Tibial artery (tissue), 4 donors: Measurements from ENCODE around the gene SYT13.

ENCODE experiments used
- DNase-seq, 2 donors: peaks; one replicate each; pipeline ENCODE4 v3.0.0-alpha.2; 2019
- H3K27ac ChIP-seq, 2 donors: fragments of 200-600 bp; sonication (generic) in 1 of 2; 1 replicate in 1 of 2; 2 replicates in 1 of 2; pipeline ENCODE4 v1.5.1; 2018 to 2019; ENCODE audit warnings: mild to moderate bottlenecking in 1 of 2
- H3K27me3 ChIP-seq, 2 donors: fragments of 200-600 bp; sonication (generic) in 1 of 2; one replicate each; pipeline versions ENCODE4 v1.5.1 to v1.6.0; 2016 to 2019
- H3K36me3 ChIP-seq, 3 donors: fragments of 200-600 bp; sonication (generic) in 2 of 3; one replicate each; pipeline ENCODE4 v1.5.1; 2016 to 2019; ENCODE audit warnings: mild to moderate bottlenecking in 2 of 3
- H3K4me1 ChIP-seq, 4 donors: fragments of 200-600 bp; sonication (generic) in 2 of 4; 1 replicate in 3 of 4; 2 replicates in 1 of 4; pipeline ENCODE4 v1.5.1; 2016 to 2019
- H3K4me3 ChIP-seq, 2 donors: fragments of 200-600 bp; sonication (generic) in 1 of 2; 1 replicate in 1 of 2; 2 replicates in 1 of 2; pipeline ENCODE4 v1.5.1; 2018 to 2019; ENCODE audit warnings: mild to moderate bottlenecking in 2 of 2
- H3K9me3 ChIP-seq, 3 donors: fragments of 200-600 bp; sonication (generic) in 1 of 3; one replicate each; pipeline ENCODE4 v1.5.1; 2016 to 2019
- CTCF ChIP-seq, 2 experiments: fragments of 200-600 bp in 1 of 2; fragments of 450-650 bp in 1 of 2; IDR thresholded peaks; one replicate each; pipeline ENCODE4 v1.5.1; 2017 to 2019; ENCODE audit warnings: antibody characterized with exemption in 2 of 2, mild to moderate bottlenecking in 1 of 2, moderate library complexity in 1 of 2
- intact Hi-C: fragments of 100-400 bp; cut with DNase I; formaldehyde crosslinking; loops from one replicate; pipeline ENCODE4 v1.15.0; 2023; ENCODE audit warnings: low total_unique reads

Gene SYT13

GRCh38 chr11:45332276-45332934, 46.3 kb upstream of the SYT13 start:
- H3K36me3 ChIP-seq, result no peaks in the 10 kb centered on the region
- H3K4me3 ChIP-seq, result peak overlapping the region; percentile 30 to 36
- peak in 1 of 2 donors; percentile 72 for DNase-seq
- H3K27me3 ChIP-seq, result peaks cover 0 to 3% of the 10 kb centered on the region in 2 donors
- TF ChIP-seq CTCF (IDR thresholded peaks at IDR 0.05), result peak; percentile 61 to 81
- H3K9me3 ChIP-seq, result peaks cover 0 to 3% (median 0%) of the 10 kb centered on the region in 3 donors
- H3K27ac ChIP-seq, result peak overlapping the region; percentile 69 to 72
- H3K4me1 ChIP-seq, result peaks cover 0 to 22% (median 8%) of the 10 kb centered on the region in 4 donors
- intact Hi-C loops, result loop anchor here (2.0 to 10.0 kb wide), 2 partner anchors 222 to 388 kb away; no protein-coding TSS in a partner anchor

GRCh38 chr11:45331839-45332238, 45.7 kb upstream of the SYT13 start:
- no peak for TF ChIP-seq CTCF (IDR thresholded peaks at IDR 0.05)
- intact Hi-C loops, result loop anchor here (2.0 to 10.0 kb wide), 2 partner anchors 221 to 387 kb away; no protein-coding TSS in a partner anchor
- no peaks in the 10 kb centered on the region for H3K36me3 ChIP-seq
- no peak overlapping the region for H3K4me3 ChIP-seq
- no peak for DNase-seq
- H3K27me3 ChIP-seq, result peaks cover 0 to 3% of the 10 kb centered on the region in 2 donors
- no peak overlapping the region for H3K27ac ChIP-seq
- peaks cover 0 to 4% (median 0%) of the 10 kb centered on the region in 3 donors for H3K9me3 ChIP-seq
- H3K4me1 ChIP-seq, result peaks cover 0 to 22% (median 8%) of the 10 kb centered on the region in 4 donors

GRCh38 chr11:45328726-45329125, 42.6 kb upstream of the SYT13 start:
- H3K9me3 ChIP-seq, result peaks cover 0 to 4% (median 0%) of the 10 kb centered on the region in 3 donors
- no peak for TF ChIP-seq CTCF (IDR thresholded peaks at IDR 0.05)
- H3K27ac ChIP-seq, result no peak overlapping the region
- H3K36me3 ChIP-seq, result no peaks in the 10 kb centered on the region
- H3K27me3 ChIP-seq, result peaks cover 0 to 3% of the 10 kb centered on the region in 2 donors
- H3K4me3 ChIP-seq, result no peak overlapping the region
- intact Hi-C loops, result no loop called here
- H3K4me1 ChIP-seq, result peaks cover 0 to 31% (median 11%) of the 10 kb centered on the region in 4 donors
- DNase-seq, result no peak

GRCh38 chr11:45324459-45324858, 38.3 kb upstream of the SYT13 start:
- no peak for DNase-seq
- Histone ChIP-seq H3K27me3 (no peaks in the 10 kb centered on the region), H3K27ac (no peak overlapping the region), H3K4me1 (peaks cover 0 to 24% (median 9%) of the 10 kb centered on the region in 4 donors), H3K36me3 (no peaks in the 10 kb centered on the region), H3K4me3 (no peak overlapping the region), H3K9me3 (peaks cover 0 to 4% (median 0%) of the 10 kb centered on the region in 3 donors)
- intact Hi-C loops, result no loop called here
- no peak for TF ChIP-seq CTCF (IDR thresholded peaks at IDR 0.05)

- Histone ChIP-seq H3K36me3 (no peaks in the 10 kb centered on the region), H3K9me3 (peaks cover 0 to 4% (median 0%) of the 10 kb centered on the region in 3 donors), H3K4me3 (no peak overlapping the region), H3K4me1 (peaks cover 0 to 24% (median 9%) of the 10 kb centered on the region in 4 donors), H3K27me3 (no peaks in the 10 kb centered on the region), H3K27ac (no peak overlapping the region)
- peak in 1 of 2 donors; percentile 56 for DNase-seq
- TF ChIP-seq CTCF (IDR thresholded peaks at IDR 0.05), result no peak
- intact Hi-C loops, result no loop called here
Observed at GRCh38 chr11:45323601-45324249, 37.6 kb upstream of the SYT13 start.
